RWPE1 (cell line): Measurements from ENCODE around the gene TGM2.

Experiments used
- CTCF ChIA-PET: fragments of 350-600 bp; sonication (Branson Sonifier 250); formaldehyde crosslinking; extraction: SDS; loops from one replicate; lab custom pipeline; 2021; lab: Yijun Ruan, JAX
- POLR2A ChIA-PET: fragments of 400-600 bp; formaldehyde crosslinking; extraction: SDS; loops from one replicate; lab custom pipeline; 2020; ENCODE audit warnings: antibody characterized with exemption; ENCODE audit not compliant: low non-redundant PET; lab: Yijun Ruan, JAX
- DNase-seq: peaks from one replicate; pipeline ENCODE4 v3.0.0; 2012; ENCODE audit warnings: low spot score
- H3K27ac ChIP-seq: fragments of 450-650 bp; 2 replicates; pipeline ENCODE4 v1.5.1; 2017
- TF ChIP-seq, protein P1 (sequence below): fragments of 450-650 bp; conservative IDR thresholded peaks from 2 replicates; pipeline ENCODE4 v1.5.1; 2017; ENCODE audit warnings: low read depth, mild to moderate bottlenecking

Gene TGM2

DNA sequence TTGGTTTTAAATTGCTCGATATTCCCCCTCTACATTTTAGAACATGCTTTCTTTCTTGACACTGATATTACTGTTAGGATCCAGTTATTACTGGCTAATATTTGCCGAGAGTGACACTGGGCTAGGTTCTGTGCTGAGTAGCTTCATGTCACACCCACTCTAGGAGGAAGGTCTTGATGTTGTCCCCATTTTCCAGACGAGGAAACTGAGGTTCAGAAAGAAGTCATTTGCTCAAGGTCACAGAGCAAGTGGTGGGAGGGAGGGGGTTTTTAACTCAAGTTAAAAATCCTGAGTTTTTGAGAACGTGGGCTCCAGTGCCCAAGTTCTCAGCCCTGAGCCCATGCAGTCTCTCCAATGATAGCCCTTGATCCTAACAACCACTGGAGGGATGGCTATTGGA is 18.9 kb downstream of the TGM2 start:
- POLR2A ChIA-PET: no interaction called here
- DNase-seq: no peak
- CTCF ChIA-PET: interaction anchor here (0.6 to 1.0 kb wide), 4 partner anchors 34 to 1093 kb away, joined by 3 to 6 read pairs (median 3); no protein-coding TSS in a partner anchor
- TF ChIP-seq, protein P1, sequence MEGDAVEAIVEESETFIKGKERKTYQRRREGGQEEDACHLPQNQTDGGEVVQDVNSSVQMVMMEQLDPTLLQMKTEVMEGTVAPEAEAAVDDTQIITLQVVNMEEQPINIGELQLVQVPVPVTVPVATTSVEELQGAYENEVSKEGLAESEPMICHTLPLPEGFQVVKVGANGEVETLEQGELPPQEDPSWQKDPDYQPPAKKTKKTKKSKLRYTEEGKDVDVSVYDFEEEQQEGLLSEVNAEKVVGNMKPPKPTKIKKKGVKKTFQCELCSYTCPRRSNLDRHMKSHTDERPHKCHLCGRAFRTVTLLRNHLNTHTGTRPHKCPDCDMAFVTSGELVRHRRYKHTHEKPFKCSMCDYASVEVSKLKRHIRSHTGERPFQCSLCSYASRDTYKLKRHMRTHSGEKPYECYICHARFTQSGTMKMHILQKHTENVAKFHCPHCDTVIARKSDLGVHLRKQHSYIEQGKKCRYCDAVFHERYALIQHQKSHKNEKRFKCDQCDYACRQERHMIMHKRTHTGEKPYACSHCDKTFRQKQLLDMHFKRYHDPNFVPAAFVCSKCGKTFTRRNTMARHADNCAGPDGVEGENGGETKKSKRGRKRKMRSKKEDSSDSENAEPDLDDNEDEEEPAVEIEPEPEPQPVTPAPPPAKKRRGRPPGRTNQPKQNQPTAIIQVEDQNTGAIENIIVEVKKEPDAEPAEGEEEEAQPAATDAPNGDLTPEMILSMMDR: no peak
- H3K27ac ChIP-seq: no peak overlapping the region

DNA sequence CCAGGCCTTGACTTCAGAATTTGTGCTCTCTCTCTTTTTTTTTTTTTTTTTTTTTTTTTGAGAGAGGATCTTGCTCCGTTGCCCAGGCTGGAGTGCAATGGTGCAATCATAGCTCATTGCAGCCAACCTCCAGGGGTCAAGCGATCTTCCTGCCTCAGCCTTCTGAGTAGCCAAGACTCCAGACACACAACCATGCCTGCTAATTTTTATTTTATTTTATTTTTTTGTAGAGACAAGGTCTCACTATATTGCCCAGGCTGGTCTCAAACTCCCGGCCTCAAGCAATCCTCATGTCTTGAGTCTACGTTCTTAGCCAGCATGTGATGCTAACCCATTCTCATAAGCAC is 19.4 kb downstream of the TGM2 start:
- TF ChIP-seq, protein P1: no peak
- no peak overlapping the region for H3K27ac ChIP-seq
- ChIA-PET CTCF (interaction anchor here (0.6 to 1.0 kb wide), 3 partner anchors 34 to 1093 kb away, joined by 3 to 6 read pairs (median 3); no protein-coding TSS in a partner anchor), POLR2A (no interaction called here)
- no peak for DNase-seq

DNA sequence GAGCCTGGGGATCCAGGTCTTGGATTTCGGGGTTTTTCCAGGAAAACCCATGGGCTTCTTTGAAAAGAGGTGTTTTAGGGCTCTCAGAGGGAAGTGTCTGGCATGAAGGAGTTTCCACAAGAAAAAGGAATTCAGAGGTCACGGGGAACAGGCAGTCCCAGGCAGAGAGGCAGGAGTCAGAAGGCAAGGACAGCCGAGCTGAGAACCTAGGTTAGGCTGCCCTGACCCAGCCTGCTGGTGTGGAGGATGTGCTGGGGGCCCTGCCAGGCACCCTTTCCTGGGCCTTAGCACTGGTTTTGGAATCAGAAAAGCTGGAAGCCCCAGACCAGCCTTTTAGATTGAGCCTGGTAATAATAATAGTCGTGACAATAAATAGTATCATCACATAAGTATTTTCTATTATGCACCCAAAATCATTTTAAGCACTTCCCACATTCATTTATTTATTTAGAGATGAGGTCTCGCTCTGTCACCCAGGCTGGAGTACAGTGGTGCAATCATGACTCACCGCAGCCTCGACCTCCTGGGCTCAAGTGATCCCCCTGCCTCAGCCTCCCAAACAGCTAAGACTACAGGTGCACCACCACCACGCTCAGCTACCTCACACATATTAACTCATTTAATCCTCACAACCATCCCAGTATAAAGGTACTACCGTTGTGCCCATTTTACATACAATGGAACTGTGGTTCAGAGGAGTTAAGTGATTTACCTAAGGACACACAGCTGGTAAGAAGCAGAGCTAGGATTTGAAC is 19.9 kb downstream of the TGM2 start:
- POLR2A ChIA-PET: no interaction called here
- no peak for DNase-seq
- TF ChIP-seq, protein P1: no peak
- CTCF ChIA-PET: interaction anchor here (0.6 to 1.0 kb wide), 3 partner anchors 35 to 1092 kb away, joined by 3 to 6 read pairs (median 3); no protein-coding TSS in a partner anchor
- H3K27ac ChIP-seq: peak overlapping the region; percentile 91

DNA sequence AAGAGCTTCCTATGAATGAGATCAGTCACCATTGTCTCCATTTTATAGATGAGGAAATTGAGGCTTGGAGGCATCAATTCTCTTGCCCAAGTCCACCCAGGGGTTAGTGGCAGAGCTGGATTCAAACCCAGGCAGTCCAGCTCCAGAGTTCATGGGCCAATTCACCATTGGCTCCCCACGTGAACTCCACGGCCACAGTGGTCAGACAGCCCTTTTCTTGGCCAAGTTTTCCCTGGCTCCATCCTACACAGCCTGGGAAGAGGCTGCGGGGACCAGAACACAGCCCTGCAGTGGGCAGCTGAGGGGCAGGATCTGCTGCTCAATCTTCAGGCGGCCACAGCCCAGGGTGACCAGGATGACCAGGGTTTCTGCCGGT is 20.5 kb downstream of the TGM2 start:
- peak overlapping the region; percentile 91 for H3K27ac ChIP-seq
- no peak for DNase-seq
- TF ChIP-seq, protein P1: no peak
- POLR2A ChIA-PET: no interaction called here
- CTCF ChIA-PET: interaction anchor here (1.1 kb wide), 1 partner anchor 17 kb away, joined by 4 read pairs; no protein-coding TSS in a partner anchor

DNA sequence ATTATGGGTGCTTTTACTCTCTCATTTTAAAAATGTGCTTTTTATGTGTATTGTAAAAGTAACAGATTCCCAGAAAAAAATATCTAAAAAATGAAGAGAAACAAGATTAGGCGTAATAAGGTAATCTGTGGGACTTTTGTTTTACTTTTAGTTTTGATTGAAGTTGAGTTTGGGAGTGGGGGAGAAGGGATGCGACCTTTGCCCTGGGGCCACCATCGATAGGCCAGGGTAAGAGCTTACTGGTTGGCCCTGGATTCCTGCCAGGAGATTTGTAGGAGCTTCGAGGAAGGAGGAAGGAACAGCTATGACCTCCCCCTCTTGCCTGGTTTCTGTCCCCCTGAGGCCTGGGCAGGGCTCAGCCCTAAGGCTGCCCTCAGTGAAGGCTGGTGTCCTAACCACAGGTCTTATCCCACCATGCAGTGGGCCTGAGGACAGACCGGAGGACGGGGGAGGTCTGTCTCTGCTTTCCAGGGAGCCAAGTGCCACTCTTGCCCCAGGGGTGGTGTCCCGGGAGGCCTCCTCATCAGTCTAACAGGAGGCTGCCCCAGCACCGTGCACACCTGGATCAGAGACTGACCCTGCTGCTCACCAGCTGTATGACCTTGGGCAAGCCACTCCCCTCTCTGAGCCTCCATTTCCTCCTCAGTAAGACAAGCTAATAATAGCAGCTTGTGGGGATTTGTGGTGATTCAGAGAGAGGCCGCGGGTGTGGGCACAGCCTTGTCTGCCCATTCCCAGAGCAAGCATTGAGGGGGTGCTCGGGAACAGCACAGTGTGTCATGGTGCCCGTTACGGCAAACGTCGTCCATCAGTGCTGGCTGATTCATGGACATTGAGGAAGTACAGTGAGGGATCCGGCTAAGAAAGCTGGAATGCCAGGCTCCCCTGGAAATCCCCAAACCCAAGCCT is 21.2 kb downstream of the TGM2 start:
- TF ChIP-seq, protein P1: no peak
- peak overlapping the region; percentile 91 for H3K27ac ChIP-seq
- POLR2A ChIA-PET: no interaction called here
- DNase-seq: peak; percentile 90
- CTCF ChIA-PET: interaction anchor here (1.1 kb wide), 1 partner anchor 17 kb away, joined by 4 read pairs; no protein-coding TSS in a partner anchor

DNA sequence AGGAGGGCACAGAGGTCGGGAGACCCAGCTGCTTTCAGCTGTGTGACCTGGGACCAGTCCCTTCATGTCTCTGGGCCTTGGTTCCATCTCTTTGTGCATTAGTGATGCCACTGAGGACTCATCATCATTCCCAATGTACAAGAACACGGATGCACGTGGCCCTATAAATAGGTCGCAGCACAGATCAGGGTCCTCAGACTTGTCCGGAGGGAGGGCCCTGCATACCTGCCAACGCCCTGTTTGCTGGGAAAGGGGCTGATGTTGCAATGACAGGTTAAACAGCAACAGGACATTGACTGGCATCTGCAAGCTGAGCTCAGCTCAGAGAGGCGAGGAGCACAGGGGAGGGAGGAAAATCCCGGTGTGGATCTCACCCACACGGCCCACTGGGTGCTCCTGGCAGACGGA is 21.8 kb downstream of the TGM2 start:
- H3K27ac ChIP-seq: peak overlapping the region; percentile 91
- POLR2A ChIA-PET: no interaction called here
- CTCF ChIA-PET: no interaction called here

More for the DNA sequence above, 21.8 kb downstream of the TGM2 start:
- TF ChIP-seq, protein P1: no peak
- peak; percentile 79 for DNase-seq
